Measurements from ENCODE around the gene ABTB2. TPM values are rescaled to one million over a fixed set of nuclear protein-coding genes. Genes with fewer than 3 reads are reported as not detected.

ABTB2 gene
- total RNA-seq, 6 experiments from 2014 or later, result 6.0 to 14.9 (median 10.0) TPM

- no peak for ATAC-seq
- no peak for DNase-seq
- no peaks in the 10 kb centered on the region for H3K9me3 ChIP-seq
- no peak overlapping the region for H3K27ac ChIP-seq
- no peak for TF ChIP-seq CTCF (IDR thresholded peaks at IDR 0.05)
- H3K4me3 ChIP-seq, result no peak overlapping the region
- no peaks in the 10 kb centered on the region for H3K27me3 ChIP-seq
- 89% methylated on average over 5 of the region's 5 CpGs for WGBS (ENCODE audit: insufficient coverage, low coverage, low lambda C conversion rate, missing lambda C conversion rate)
- peaks cover 0 to 22% (median 5%) of the 10 kb centered on the region in 4 donors for H3K4me1 ChIP-seq
- H3K36me3 ChIP-seq, result no peaks in the 10 kb centered on the region
- intact Hi-C loops (cut with DNase I), result no loop called here
Measured at GRCh38 chr11:34270711-34271110, 87.1 kb downstream of the ABTB2 start.

- H3K4me1 ChIP-seq, result peaks cover 0 to 14% (median 2%) of the 10 kb centered on the region in 4 donors
- intact Hi-C loops (cut with DNase I), result no loop called here
- H3K4me3 ChIP-seq, result no peak overlapping the region
- ATAC-seq (no peak), DNase-seq (no peak)
- H3K36me3 ChIP-seq, result no peaks in the 10 kb centered on the region
- 89% methylated on average over 5 of the region's 7 CpGs for WGBS (ENCODE audit: insufficient coverage, low coverage, low lambda C conversion rate, missing lambda C conversion rate)
- H3K9me3 ChIP-seq, result no peaks in the 10 kb centered on the region
- no peaks in the 10 kb centered on the region for H3K27me3 ChIP-seq
- TF ChIP-seq POLR2A (IDR thresholded peaks at IDR 0.05) (no peak), CTCF (IDR thresholded peaks at IDR 0.05) (no peak)
- H3K27ac ChIP-seq, result no peak overlapping the region
Measured at GRCh38 chr11:34269694-34270245, 88.0 kb downstream of the ABTB2 start.

- no peaks in the 10 kb centered on the region for H3K36me3 ChIP-seq
- WGBS (ENCODE audit: insufficient coverage, low coverage, low lambda C conversion rate, missing lambda C conversion rate), result 53% methylated on average over 4 of the region's 6 CpGs
- intact Hi-C loops (cut with DNase I), result no loop called here
- no peak overlapping the region for H3K27ac ChIP-seq
- H3K4me3 ChIP-seq, result no peak overlapping the region
- H3K27me3 ChIP-seq, result no peaks in the 10 kb centered on the region
- no peak for ATAC-seq
- TF ChIP-seq CTCF (IDR thresholded peaks at IDR 0.05), result no peak
- no peak for TF ChIP-seq POLR2A (IDR thresholded peaks at IDR 0.05)
- H3K4me1 ChIP-seq, result peaks cover 0 to 7% (median under 1%) of the 10 kb centered on the region in 4 donors
- no peaks in the 10 kb centered on the region for H3K9me3 ChIP-seq
- DNase-seq, result no peak
Measured at GRCh38 chr11:34268906-34269430, 88.8 kb downstream of the ABTB2 start.

- Histone ChIP-seq H3K27ac (no peak overlapping the region), H3K4me3 (no peak overlapping the region), H3K9me3 (no peaks in the 10 kb centered on the region), H3K36me3 (no peaks in the 10 kb centered on the region), H3K27me3 (no peaks in the 10 kb centered on the region), H3K4me1 (peaks cover 0 to 19% (median 8%) of the 10 kb centered on the region in 4 donors)
- ATAC-seq (no peak), DNase-seq (no peak)
- WGBS (ENCODE audit: insufficient coverage, low coverage, low lambda C conversion rate, missing lambda C conversion rate), result 42% methylated on average over 3 of the region's 3 CpGs
- intact Hi-C loops (cut with DNase I), result no loop called here
- TF ChIP-seq POLR2A (IDR thresholded peaks at IDR 0.05) (no peak), CTCF (IDR thresholded peaks at IDR 0.05) (no peak)
Measured at GRCh38 chr11:34267417-34267816, 90.4 kb downstream of the ABTB2 start.

Measured in right lobe of liver (tissue), 6 donors.